COLO668 (cell line): ENCODE data around the gene ABHD11.
A peak's percentile ranks its signal among the peaks of the same experiment; 100 is the strongest.
"Not testable (repeated sequence)": the region's sequence is repeated elsewhere in the genome, so short reads cannot be mapped to it uniquely, and the experiment has no call there.

Experiments used
- DNase-seq: peaks from one replicate; lab custom pipeline; 2025; ENCODE audit not compliant: unreplicated experiment; lab: John Stamatoyannopoulos, UW

Gene ABHD11

DNA sequence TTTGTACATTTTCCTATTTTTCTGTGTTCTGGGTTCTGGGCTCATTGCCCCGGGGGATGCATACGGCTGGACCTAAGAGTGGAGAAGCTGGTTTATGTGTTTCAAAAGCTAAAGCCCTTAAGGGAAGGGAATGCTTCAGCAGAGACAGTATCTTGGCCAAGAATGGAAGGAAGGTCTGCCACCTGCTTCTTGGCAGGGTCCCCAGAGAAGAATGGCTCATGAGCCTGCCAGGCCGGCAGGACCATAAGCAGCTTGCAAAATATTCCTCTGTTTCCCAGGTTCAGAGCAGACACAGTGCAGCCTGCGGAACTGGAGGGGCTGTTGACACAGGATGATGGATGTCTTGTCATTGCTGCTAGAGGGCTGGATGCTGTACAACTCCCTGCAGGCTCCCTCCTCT lies 7.8 kb upstream of the ABHD11 start:
- DNase-seq: no peak

DNA sequence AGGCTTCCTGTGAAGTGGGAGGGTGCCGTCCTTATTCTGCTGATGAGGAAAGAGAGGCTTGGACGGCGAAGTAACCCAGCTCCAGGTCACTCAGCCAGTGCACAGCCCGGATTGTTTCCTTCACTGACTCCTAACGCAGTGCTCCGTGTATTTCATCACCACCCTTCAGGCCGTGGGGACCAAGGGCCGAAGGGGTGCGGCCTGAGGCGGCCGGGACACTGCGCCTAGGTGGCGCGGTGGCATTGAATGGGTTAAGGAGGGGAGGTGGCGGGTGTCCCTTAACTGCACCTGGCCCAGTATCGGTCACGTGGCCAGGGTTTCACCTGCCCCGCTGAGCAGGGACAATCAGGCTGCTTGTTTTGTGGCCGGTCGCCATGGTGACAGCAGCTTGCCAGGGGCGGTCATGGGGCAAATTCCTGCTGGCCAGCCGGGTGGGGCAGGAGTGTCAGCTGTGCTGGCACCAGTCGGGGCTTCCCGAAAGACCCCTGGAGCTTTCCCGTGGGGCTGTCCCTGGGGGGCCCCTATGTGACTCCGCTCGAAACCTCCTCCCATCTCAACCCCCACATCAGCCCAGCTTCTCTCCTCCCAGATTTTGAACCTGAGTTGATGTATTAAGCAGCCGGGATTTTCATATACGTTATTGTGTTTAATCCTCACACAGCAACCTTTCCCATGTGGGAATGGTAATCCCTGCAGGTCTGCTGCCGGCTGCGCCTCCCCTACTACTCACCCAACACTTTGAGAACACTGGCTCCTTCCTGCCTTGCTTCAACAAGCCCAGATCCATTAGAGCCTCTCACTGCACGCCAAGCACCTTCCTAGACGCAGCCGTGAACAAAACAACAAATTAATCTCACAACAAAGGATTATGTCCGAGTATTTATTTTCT lies 4.4 kb upstream of the ABHD11 start:
- DNase-seq: peak; percentile 99

DNA sequence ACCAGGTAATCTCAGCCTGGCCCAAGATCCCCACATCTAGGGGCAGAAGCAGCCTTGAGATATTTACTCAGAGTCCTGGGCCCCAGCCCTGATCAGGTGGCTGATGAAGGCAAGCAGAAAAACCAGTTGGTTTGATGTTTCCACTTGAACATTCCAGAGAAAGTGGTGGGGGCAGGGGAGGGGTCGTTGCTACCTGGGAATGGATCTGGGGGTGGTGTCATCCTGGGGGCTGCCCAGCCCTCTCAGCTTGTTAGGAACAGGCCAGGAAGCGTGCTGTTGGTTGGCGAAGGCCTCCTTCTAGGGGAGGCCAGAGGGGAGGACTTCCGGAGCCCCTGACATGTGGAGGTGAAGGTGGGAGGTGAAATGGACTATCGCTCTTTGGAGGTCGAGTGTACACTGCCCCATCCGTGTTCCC lies 3.7 kb upstream of the ABHD11 start:
- DNase-seq: peak; percentile 59

DNA sequence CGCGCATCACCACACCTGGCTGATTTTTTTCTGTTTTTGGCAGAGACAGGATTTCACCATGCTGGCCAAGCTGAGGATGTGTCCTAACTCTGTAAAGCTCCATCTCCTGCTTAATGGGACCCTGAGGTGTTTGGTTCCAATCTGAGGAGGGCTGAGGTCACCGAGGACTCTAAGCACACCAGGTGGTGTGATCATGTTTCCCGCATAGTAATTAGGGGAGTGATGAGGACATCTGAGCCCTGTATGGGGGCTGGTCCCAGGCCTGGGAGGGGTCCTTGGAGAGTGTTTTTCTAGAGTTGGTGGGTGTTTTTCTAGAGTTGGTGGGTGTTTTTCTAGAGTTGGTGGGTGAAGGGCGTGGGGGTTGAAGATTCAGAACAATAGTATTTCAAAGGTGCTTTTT lies 3.0 kb upstream of the ABHD11 start:
- DNase-seq: peak; percentile 82

DNA sequence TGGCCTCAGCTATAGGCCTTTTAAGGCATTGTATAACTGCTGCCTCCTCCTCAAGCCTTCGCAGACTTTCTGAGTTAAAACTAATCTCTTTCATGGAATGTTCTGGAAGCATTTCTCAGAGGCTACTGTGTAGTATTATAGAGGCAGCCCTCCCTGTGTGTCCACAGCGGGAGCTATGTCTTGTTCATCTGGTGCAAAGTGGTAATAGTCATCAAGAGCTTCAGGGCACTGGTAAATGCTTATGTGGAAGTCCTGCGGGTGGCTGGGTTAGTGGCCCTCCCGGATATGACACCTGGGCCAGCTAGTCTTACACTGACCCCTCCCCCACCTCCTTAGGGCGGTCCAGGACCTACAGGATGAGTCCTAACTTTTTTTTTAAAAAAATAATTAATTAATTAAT lies 2.2 kb upstream of the ABHD11 start:
- peak; percentile 57 for DNase-seq

DNA sequence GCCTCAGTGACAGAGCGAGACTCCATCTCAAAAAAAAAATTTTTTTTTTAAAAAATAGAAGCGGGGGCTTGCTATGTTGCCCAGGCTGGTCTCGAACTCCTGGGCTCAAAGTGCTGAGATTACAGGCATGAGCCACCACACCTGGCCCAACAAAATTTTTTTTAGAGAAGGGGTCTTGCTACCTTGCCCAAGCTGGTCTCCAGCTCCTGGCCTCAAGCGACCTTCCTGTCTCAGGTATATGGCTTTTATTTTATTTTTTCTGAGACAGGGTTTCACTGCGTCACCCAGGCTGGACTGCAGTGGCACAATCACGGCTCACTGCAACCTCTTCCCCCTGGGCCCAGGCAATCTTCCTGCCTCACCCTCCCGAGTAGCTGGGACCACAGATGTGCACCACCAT lies 1.6 kb upstream of the ABHD11 start:
- no peak for DNase-seq

DNA sequence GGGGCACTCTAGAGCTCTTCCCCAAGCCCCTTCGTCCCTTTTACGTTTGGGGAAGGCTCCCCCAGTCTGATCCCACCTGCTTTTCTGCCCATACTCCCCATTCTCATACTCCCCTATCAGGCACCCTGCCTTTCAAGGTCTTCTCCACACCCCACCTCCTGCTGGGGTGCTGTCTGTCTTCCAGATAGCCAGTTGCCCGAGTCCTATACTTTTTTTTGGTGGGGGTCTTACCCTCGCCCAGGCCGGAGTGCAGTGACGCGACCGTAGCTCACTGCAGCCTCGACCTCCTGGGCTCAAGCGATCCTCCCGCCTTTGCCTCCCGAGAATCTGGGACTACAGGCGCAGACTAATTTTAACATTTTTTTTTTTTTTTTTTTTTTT lies 775 bp upstream of the ABHD11 start:
- no peak for DNase-seq

DNA sequence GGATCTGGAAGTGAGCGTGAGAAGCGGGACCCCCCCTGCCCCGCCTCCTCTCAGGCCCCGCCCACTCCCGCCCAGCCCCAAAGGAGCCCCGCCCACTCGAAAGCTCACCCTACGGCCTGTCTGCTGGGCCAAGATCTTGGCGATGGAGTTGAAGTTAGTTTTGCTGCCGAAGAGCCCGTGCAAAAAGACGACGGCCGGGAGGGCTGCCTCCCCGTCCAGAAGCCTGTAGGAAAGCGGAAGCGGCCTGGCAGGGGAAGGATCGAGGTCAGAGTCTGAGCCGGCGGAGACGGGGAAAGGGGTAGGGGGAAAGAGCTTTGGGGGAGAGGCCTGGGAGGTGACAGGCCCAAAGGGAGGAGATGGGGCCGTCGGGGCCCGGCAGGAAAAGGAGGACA lies 386 bp downstream of the ABHD11 start:
- peak; percentile 54 for DNase-seq

DNA sequence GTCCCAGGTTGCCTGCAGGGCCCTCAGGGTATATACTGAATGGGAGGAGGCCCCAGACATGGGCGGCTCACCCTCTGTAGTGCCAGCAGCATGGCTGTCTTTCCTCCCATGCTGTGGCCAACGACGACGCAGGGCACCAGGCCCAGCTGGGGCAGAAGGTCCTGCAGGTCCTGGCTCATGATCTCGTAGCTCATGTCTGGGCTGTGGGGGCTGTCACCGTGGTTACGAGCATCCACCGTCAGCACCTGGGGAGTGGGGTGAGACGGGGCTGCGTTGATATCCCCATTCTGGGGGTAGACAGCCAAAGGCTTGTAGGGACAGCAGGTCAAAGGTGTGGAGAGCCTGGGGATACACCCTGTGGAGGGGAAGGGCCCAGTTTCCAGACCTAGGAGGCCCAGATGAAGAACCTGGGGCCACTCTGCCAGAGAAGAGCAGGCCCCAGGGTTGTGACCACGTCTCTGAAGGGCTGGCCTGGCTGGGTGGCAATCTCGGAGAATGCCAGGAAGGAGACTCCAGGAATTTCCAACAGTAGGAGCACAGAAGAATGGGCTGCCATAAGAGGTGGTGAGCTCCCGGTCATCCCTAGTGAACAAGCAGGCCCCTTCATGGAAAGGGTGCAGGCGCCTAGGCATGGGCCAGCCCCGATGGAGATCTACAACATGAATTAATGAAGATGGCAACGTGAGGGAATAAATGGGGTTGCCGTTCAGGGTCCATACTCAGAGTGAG lies 947 bp downstream of the ABHD11 start:
- DNase-seq: no peak

DNA sequence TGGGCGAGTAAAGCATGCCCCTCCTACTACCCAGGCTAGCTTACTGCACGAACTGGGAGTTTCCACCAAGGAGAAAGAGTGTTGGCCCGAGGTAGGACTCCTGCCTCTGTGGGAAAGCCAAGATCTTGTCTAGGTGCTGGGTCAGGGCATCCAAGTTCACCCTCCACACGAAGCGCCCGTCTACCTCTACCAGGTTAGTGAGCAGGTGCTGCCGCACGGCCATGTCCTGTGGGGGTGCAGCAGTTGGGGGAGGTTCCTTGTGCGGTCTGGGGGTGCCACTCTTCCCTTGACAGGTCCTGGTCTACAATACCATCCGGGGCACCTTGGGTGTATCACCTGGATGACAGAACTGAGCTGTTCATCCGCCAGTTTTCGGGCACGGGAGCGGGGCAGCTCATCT lies 1.7 kb downstream of the ABHD11 start:
- no peak for DNase-seq

DNA sequence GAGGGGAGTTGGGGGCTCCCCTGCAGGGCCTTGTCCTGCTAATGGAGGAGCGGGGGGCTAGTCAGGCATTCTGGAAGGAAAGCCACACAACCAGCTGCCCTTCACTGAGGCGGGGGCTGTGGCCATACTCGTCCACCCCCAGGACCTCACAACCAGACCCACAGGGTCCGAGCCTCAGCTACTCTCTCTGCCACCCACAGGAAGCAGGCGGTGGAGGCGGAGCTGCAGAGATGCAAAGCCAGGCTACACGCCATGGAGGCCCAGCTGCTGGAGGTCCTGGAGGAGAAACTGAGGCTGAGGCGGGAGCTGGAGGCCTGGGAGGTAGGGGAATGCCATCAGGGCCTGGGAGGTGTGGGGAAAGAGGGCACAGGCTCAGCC lies 3.1 kb downstream of the ABHD11 start:
- DNase-seq: no peak

DNA sequence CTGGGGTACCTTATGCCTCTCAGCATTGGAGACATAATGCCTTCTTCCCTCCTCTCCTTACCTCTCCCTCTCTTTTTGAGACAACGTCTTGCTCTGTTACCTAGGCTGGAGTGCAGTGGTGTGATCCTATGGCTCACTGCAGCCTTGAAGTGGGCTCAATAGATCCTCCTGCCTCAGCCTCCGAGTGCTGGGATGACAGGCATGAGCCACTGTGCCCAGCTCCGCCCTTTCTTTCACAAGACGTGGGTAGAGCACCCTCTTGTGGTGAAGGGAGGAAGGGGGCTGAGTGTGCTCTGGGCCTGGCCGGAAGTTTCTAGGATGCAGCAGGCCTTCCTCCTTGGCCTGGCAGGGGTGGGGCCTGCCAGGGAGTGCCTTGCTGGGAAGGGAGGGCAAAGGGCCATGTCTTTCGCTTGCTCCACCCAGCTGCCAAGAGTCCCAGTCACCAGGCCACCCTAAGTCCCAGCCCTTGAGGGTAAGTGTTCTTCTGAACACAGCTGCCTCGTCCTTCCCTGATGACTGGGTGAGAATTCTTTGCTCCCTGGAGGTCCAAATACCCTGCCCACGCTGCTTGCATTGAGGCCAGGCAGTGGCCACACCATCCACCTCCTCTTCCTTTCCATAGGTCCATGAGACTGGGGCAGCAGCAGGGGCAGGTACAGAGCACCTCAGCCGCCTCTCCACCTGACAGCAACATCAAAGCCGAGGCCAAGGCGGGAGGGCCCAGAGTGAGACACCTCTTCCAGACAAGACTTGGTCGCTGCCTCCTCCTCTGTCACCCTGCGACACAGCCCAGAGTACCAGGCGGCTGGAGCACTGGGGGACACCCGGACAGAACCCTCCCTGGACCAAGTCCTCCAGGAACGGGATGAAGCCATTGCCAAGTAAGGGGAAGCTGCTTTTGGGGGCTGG lies 3.7 kb downstream of the ABHD11 start:
- DNase-seq: peak; percentile 84

DNA sequence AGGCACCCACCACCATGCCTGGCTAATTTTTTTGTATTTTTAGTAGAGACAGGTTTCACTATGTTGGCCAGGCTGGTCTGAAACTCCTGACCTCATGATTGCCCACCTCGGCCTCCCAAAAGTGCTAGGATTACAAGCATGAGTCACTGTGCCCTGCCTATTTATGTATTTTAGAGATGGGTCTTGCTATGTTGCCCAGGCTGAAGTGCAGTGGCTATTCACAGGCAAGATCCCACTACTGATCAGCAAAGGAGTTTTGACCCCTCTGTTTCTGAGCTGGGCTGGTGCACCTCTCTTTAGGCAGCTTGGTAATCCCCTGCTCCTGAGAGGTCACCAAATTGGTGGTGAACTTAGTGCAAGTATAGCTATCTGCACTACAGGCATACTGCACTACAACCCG lies 6.2 kb downstream of the ABHD11 start:
- DNase-seq: no peak

DNA sequence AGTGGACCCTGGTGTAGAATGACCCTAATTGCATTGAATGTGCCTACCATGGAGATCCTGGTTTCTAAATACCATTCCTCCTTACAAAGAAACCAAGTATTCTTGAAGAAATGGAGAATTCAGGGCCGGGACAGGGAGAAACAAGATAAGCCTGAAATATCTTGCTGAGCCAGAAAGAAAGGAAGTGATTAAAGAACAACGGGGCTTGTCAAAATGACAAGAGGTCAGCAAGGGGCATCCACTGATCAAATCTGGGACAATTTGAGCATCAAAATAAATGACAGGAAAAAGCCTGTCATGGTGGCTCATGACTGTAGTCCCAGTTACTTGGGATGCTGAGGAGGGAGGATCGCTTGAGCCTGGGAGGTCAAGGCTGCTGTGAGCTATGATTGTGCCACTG lies 8.1 kb downstream of the ABHD11 start:
- DNase-seq: no peak

DNA sequence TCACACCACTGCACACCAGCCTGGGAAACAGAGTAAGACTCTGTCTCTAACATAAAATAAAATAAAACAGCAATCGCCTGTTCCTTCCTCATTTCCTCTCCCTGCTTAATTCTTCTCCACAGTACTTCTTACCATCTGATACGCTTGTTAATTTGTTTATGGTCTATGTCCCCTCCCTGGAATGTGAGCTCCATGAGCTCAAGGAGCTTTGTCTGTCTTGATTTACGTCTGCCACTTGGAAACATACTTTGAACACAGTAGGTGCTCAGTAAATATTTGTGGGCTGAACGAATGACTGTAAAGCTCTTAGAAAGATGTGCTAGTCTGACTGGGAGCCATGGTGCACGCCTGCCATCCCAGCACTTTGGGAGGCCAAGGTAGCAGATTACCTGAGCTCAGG lies 10.1 kb downstream of the ABHD11 start:
- DNase-seq: no peak

DNA sequence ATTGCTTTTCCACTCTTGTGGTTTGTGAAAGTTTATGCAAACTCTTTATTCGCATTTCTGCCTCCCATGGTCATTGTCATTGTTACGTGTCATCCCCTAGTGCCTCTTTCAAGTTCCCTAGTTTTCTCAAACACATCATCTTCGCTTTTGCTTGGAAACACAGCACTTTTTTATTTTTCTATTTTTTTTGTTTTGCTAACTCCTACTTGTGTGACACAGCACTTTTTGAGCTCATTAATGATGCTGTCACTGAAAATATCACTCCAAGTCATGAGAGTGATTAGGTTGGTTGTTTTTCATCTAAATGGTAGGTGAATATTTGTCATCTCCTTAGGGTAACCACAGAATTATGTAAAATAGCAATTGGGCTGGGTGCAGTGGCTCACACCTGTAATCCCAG lies 10.7 kb downstream of the ABHD11 start:
- DNase-seq: no peak

DNA sequence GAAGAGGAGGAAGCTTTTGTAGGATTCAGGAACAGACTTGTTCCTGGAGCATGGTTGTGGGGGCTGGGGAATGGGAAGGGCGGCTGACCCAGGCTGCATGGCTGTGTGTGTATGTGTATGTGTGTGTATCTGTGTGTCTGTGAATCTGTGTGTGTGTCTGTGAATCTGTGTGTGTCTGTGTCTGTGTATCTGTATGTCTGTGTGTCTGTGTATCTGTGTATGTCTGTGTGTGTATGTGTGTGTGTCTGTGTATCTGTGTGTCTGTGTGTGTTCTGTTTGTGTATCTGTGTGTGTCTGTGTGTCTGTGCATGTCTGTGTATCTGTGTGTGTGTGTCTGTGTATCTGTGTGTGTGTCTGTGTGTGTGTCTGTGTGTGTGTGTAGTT lies 12.5 kb downstream of the ABHD11 start:
- DNase-seq: no peak

DNA sequence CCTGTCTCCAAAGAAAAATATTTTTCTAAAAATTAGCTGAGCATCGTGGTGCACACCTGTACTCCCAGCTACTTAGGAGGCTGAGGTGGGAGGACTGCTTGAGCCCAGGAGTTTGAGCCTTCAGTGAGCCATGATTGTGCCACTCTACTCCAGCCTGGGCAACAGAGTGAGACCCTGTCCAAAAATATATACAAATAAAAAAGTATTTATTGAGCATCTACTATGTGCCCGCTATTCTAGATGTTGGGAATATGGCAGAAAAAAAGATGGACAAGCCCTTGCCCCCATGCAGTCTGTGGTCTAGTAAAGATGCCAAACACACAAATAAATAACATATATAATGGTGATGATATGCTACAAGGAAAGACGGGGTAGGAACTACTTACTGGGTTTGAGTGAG lies 14.8 kb downstream of the ABHD11 start:
- no peak for DNase-seq

DNA sequence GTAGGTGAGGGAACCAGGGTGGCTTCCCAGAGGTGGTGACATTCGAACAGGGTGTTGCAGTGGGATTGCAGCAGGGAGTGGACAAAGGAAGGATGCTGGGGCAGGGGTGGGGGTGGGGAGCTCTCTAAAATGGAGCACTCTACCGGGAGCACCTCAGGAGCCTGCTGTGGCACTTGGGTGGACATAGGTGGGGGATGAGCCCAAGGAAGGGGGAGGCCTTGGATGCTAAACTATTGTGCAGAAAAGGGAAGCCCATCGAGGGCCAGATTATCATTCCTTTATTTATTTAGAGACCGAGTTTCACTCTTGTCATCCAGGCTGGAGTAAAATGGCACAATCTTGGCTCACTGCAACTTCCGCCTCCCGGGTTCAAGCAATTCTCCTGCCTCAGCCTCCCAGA lies 15.8 kb downstream of the ABHD11 start:
- DNase-seq: no peak

DNA sequence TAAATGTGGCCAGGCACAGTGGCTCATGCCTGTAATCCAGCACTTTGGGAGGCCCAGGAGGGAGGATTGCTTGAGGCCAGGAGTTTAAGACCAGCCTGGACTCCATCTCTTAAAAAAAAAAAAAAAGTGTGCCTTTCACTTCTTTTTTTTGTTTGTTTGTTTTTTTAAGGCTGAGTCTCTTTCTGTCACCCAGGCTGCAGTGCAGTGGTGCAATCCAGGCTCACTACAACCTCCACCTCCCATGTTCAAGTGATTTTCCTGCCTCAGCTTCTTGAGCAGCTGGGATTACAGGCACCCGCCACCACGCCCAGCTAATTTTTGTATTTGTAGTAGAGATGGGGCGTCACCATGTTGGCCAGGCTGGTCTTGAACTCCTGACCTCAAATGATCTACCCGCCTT lies 16.4 kb downstream of the ABHD11 start:
- not testable (repeated sequence) for DNase-seq

DNA sequence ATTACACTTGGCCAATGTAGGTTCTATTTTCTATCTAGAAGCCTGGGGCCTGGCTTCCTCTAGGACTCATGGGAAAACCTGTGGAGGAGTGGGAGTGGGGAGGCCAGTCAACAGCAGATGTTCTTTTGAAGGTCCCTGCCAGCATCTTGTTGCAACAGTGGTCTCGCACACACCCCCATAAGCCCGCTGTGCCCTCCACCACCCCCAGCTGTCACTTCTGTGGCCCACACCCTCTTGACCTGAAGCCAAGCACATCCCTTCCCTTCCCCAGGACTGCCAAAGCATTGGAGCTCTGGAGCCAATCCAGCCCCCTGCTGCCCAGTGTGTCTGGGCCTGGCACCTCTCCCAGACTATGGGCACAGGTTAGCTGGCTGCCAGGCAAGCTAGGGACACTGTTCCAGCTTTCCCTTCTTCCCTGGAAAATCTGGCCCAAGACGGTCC lies 17.2 kb downstream of the ABHD11 start:
- DNase-seq: no peak
